Measurements from ENCODE around the gene DNM3.

GRCh38 chr1:171981303-171981702, 140.0 kb downstream of the DNM3 start:
- TF ChIP-seq CTCF (IDR thresholded peaks at IDR 0.05; ENCODE audit: low read depth, low read length) (no peak), MAX (IDR thresholded peaks at IDR 0.05; ENCODE audit: low read depth, low read length) (no peak)
